Right lung (tissue), 5 donors: ENCODE data around the gene PON2. TPM values are rescaled to one million over a fixed set of nuclear protein-coding genes. Genes with fewer than 3 reads are reported as not detected.
"Not testable (repeated sequence)": the region's sequence is repeated elsewhere in the genome, so short reads cannot be mapped to it uniquely, and the experiment has no call there.

Experiments
- DNase-seq, 2 donors: peaks; one replicate each; pipeline ENCODE4 v3.0.0-alpha.2; 2013
- polyA plus RNA-seq, 5 donors: library from polyadenylated mRNA; unstranded; fragments of 120-200 nt; gene quantifications; one replicate each; pipeline versions ENCODE4 v1.2.1 to v1.2.3, GENCODE V29; 2013; ENCODE audit warnings: inconsistent platforms in 1 of 5, low replicate concordance in 1 of 5; ENCODE audit not compliant: insufficient read length in 5 of 5, insufficient read depth in 1 of 5

Gene PON2
- polyA plus RNA-seq, 5 donors: 221 to 436 (median 330) TPM

- peak in 1 of 2 donors; percentile 42 for DNase-seq
These were observed 13.6 kb downstream of the PON2 start for GRCh38 chr7:95421000-95421846.

- DNase-seq: no peak
These were observed 22.8 kb downstream of the PON2 start for GRCh38 chr7:95412075-95412474.

- no peak for DNase-seq
These were observed 23.2 kb downstream of the PON2 start for GRCh38 chr7:95411666-95412065.

- no peak for DNase-seq
These were observed 23.8 kb downstream of the PON2 start for GRCh38 chr7:95411036-95411435.

GRCh38 chr7:95407751-95408150, 27.1 kb downstream of the PON2 start:
- no peak for DNase-seq

- no peak for DNase-seq
These were observed 29.0 kb downstream of the PON2 start for GRCh38 chr7:95405800-95406199.

- DNase-seq: no peak
These were observed 29.6 kb downstream of the PON2 start for GRCh38 chr7:95405208-95405607.

GRCh38 chr7:95404316-95404865, 30.4 kb downstream of the PON2 start:
- DNase-seq: peak in 1 of 2 donors; percentile 40

- no peak for DNase-seq
These were observed 36.5 kb downstream of the PON2 start for GRCh38 chr7:95398155-95398940.

- DNase-seq: no peak
These were observed 37.4 kb downstream of the PON2 start for GRCh38 chr7:95397381-95397780.

GRCh38 chr7:95396136-95397032, 38.4 kb downstream of the PON2 start, which contains the start of gene PON3:
Gene PON3 (minus strand): TSS chr7:95396375. CDS start chr7:95396350, 25 bp downstream.
- DNase-seq: peak in 1 of 2 donors; percentile 20

- no peak for DNase-seq
These were observed 39.1 kb downstream of the PON2 start for GRCh38 chr7:95395755-95396135.

GRCh38 chr7:95394370-95394769, 40.5 kb downstream of the PON2 start:
- no peak for DNase-seq

GRCh38 chr7:95391761-95392160, 43.1 kb downstream of the PON2 start:
- DNase-seq: peak in 1 of 2 donors; percentile 28

GRCh38 chr7:95389516-95389915, 45.3 kb downstream of the PON2 start:
- DNase-seq: no peak

- DNase-seq: not testable (repeated sequence)
These were observed 55.4 kb downstream of the PON2 start for GRCh38 chr7:95379457-95379856.

- no peak for DNase-seq
These were observed 58.0 kb downstream of the PON2 start for GRCh38 chr7:95376632-95377400.

GRCh38 chr7:95375591-95376257, 59.1 kb downstream of the PON2 start:
- DNase-seq: no peak

- DNase-seq: no peak
These were observed 61.5 kb downstream of the PON2 start for GRCh38 chr7:95373323-95373722.

- no peak for DNase-seq
These were observed 66.6 kb downstream of the PON2 start for GRCh38 chr7:95368235-95368634.
